ENCODE data around the gene KAT2A.

Gene KAT2A

DNA sequence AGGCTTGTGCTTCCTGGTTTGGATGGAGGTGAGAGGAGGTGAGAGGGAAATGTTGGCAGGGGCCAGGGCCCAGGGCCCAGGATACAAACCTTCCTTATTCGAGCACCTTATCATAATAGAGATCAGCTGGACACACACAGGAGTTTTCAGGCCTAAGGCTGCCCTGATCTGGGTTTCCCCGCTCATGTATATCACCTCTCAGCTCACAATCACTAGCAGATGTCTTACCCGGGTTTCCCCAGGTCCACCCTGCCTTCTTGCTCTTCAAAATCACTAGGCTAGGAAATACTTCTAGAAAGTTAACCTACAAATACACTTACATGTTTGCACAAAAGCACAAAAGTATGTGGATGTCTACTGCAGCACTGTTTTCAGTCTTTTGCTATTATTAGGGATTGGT lies 5.7 kb upstream of the KAT2A start:
- no peak for ATAC-seq
- TF ChIP-seq CSDC2 (CRISPR knock-in tag; IDR thresholded peaks at IDR 0.05) (no peak), OSR1 (CRISPR knock-in tag; IDR thresholded peaks at IDR 0.05) (no peak), TOX (CRISPR knock-in tag; IDR thresholded peaks at IDR 0.05; ENCODE audit: borderline replicate concordance) (no peak), ISL1 (CRISPR knock-in tag; IDR thresholded peaks at IDR 0.05) (no peak), GLIS3 (CRISPR knock-in tag; IDR thresholded peaks at IDR 0.05) (no peak), ZC3H10 (CRISPR knock-in tag; IDR thresholded peaks at IDR 0.05) (no peak), ZFP3 (CRISPR knock-in tag; IDR thresholded peaks at IDR 0.05) (no peak), ARNTL (CRISPR knock-in tag; IDR thresholded peaks at IDR 0.05; ENCODE audit: borderline replicate concordance, low read depth) (no peak), ESRRG (CRISPR knock-in tag; IDR thresholded peaks at IDR 0.05) (no peak), PPARA (CRISPR knock-in tag; IDR thresholded peaks at IDR 0.05; ENCODE audit: borderline replicate concordance) (no peak)
- TF ChIP-seq, protein P1, sequence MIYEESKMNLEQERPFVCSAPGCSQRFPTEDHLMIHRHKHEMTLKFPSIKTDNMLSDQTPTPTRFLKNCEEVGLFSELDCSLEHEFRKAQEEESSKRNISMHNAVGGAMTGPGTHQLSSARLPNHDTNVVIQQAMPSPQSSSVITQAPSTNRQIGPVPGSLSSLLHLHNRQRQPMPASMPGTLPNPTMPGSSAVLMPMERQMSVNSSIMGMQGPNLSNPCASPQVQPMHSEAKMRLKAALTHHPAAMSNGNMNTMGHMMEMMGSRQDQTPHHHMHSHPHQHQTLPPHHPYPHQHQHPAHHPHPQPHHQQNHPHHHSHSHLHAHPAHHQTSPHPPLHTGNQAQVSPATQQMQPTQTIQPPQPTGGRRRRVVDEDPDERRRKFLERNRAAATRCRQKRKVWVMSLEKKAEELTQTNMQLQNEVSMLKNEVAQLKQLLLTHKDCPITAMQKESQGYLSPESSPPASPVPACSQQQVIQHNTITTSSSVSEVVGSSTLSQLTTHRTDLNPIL (CRISPR knock-in tag; IDR thresholded peaks at IDR 0.05; ENCODE audit: low read depth) = no peak

DNA sequence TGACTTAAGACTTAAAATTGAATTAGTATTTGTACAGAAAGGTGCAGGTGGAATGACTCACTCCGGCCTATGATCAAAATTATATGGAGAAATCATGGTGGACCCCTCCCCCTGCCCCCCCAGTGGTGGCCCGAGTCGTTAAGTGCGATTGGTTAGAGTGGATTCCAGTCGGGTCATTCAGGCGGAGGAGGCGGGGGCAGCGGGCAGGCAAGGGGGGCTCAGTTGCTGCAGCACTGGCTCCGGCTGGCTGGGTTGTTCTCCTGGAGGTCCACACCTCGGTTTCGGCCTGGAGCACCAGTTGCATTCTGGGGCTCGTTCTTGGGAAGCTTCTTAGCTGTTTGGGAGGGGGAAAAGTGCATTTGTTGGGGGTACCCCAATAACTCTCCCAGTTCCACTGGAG lies 4.4 kb upstream of the KAT2A start:
- no peak for ATAC-seq
- TF ChIP-seq ZNF70 (CRISPR knock-in tag; IDR thresholded peaks at IDR 0.05) (no peak), CSDC2 (CRISPR knock-in tag; IDR thresholded peaks at IDR 0.05) (no peak), ESRRG (CRISPR knock-in tag; IDR thresholded peaks at IDR 0.05) (no peak), ARNTL (CRISPR knock-in tag; IDR thresholded peaks at IDR 0.05; ENCODE audit: borderline replicate concordance, low read depth) (no peak), ZC3H10 (CRISPR knock-in tag; IDR thresholded peaks at IDR 0.05) (no peak), SNAI2 (CRISPR knock-in tag; IDR thresholded peaks at IDR 0.05) (no peak), ZNF565 (CRISPR knock-in tag; conservative IDR thresholded peaks at IDR 0.05; ENCODE audit: low read depth) (no peak), PPARA (CRISPR knock-in tag; IDR thresholded peaks at IDR 0.05; ENCODE audit: borderline replicate concordance) (no peak), ZFP3 (CRISPR knock-in tag; IDR thresholded peaks at IDR 0.05) (no peak), ZNF8 (CRISPR knock-in tag; IDR thresholded peaks at IDR 0.05) (no peak)
- TF ChIP-seq, protein P2, sequence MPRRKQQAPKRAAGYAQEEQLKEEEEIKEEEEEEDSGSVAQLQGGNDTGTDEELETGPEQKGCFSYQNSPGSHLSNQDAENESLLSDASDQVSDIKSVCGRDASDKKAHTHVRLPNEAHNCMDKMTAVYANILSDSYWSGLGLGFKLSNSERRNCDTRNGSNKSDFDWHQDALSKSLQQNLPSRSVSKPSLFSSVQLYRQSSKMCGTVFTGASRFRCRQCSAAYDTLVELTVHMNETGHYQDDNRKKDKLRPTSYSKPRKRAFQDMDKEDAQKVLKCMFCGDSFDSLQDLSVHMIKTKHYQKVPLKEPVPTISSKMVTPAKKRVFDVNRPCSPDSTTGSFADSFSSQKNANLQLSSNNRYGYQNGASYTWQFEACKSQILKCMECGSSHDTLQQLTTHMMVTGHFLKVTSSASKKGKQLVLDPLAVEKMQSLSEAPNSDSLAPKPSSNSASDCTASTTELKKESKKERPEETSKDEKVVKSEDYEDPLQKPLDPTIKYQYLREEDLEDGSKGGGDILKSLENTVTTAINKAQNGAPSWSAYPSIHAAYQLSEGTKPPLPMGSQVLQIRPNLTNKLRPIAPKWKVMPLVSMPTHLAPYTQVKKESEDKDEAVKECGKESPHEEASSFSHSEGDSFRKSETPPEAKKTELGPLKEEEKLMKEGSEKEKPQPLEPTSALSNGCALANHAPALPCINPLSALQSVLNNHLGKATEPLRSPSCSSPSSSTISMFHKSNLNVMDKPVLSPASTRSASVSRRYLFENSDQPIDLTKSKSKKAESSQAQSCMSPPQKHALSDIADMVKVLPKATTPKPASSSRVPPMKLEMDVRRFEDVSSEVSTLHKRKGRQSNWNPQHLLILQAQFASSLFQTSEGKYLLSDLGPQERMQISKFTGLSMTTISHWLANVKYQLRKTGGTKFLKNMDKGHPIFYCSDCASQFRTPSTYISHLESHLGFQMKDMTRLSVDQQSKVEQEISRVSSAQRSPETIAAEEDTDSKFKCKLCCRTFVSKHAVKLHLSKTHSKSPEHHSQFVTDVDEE (CRISPR knock-in tag; IDR thresholded peaks at IDR 0.05) = no peak

DNA sequence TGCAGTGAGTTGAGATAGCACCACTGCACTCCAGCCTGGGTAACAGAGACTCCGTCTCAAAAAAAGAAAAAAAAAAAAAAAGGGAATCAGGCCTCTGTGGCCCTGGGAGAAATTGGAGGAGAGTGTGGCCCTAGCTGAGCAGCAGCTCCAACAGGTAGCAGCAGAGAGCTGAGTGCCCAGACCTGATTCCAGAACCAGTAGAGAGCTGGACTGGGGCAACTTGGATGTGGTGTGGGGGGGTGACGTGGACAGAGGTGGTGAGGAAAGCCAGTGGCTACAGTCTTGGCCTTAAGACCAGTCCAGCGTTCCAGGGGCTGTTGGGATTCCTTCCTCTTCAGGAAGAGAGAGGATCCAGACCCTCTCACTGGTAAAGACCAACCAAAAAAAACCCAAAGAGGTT lies 3.1 kb upstream of the KAT2A start:
- ATAC-seq = no peak
- TF ChIP-seq ZFP3 (CRISPR knock-in tag; IDR thresholded peaks at IDR 0.05) (no peak), ARNTL (CRISPR knock-in tag; IDR thresholded peaks at IDR 0.05; ENCODE audit: borderline replicate concordance, low read depth) (no peak), ISL1 (CRISPR knock-in tag; IDR thresholded peaks at IDR 0.05) (no peak), ZNF565 (CRISPR knock-in tag; conservative IDR thresholded peaks at IDR 0.05; ENCODE audit: low read depth) (no peak), CSDC2 (CRISPR knock-in tag; IDR thresholded peaks at IDR 0.05) (no peak), GLIS3 (CRISPR knock-in tag; IDR thresholded peaks at IDR 0.05) (no peak), ZNF70 (CRISPR knock-in tag; IDR thresholded peaks at IDR 0.05) (no peak)
- TF ChIP-seq, protein P3, sequence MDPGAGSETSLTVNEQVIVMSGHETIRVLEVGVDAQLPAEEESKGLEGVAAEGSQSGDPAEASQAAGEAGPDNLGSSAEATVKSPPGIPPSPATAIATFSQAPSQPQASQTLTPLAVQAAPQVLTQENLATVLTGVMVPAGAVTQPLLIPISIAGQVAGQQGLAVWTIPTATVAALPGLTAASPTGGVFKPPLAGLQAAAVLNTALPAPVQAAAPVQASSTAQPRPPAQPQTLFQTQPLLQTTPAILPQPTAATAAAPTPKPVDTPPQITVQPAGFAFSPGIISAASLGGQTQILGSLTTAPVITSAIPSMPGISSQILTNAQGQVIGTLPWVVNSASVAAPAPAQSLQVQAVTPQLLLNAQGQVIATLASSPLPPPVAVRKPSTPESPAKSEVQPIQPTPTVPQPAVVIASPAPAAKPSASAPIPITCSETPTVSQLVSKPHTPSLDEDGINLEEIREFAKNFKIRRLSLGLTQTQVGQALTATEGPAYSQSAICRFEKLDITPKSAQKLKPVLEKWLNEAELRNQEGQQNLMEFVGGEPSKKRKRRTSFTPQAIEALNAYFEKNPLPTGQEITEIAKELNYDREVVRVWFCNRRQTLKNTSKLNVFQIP (CRISPR knock-in tag; IDR thresholded peaks at IDR 0.05; ENCODE audit: borderline replicate concordance, low read depth) = no peak
- TF ChIP-seq, protein P2 (CRISPR knock-in tag; IDR thresholded peaks at IDR 0.05) = no peak
